HCT116 (cell line): Measurements from ENCODE around the gene PCGF5. TPM values are rescaled to one million over a fixed set of nuclear protein-coding genes. Genes with fewer than 3 reads are reported as not detected.

Experiments used
- ATAC-seq: fragments of 200-7000 bp; cut with Tn5 transposase; 2 replicates; pipeline ENCODE4 v1.9.1; 2020; ENCODE audit warnings: mild to moderate bottlenecking, moderate library complexity
- BruUV-seq: library from RNA; stranded (reverse); fragments of 400-500 nt; replicated peaks from 2 replicates; lab custom pipeline; 2021; lab: Mats Ljungman, UMichigan
- CTCF ChIA-PET: fragments of 300-600 bp; sonication (Branson Sonifier 250); formaldehyde crosslinking; loops from one replicate; lab custom pipeline; 2021; ENCODE audit warnings: antibody characterized with exemption; lab: Charles Lee
- POLR2A ChIA-PET: fragments of 300-600, 350-600 bp; sonication (Branson Sonifier 250); formaldehyde crosslinking; loops from one replicate; lab custom pipeline; 2021; ENCODE audit warnings: antibody characterized with exemption; lab: Charles Lee
- RAD21 ChIA-PET, 2 experiments: fragments of 300-600 bp; sonication (Branson Sonifier 250); formaldehyde crosslinking; loops; one replicate each; lab custom pipeline; 2023; ENCODE audit warnings: low total read pairs in 2 of 2; ENCODE audit not compliant: uncharacterized antibody in 2 of 2, unreplicated experiment in 2 of 2, low non-redundant PET in 1 of 2; lab: Charles Lee
- DNase-seq: peaks from one replicate; pipeline ENCODE4 v3.0.0-alpha.2; 2010; ENCODE audit warnings: low read depth, low spot score
- H2AFZ ChIP-seq: fragments of 200-600 bp; shearing (Covaris generic), sonication (generic); 2 replicates; pipeline ENCODE4 v1.6.1; 2017; ENCODE audit warnings: low read depth, mixed run types, mixed read lengths, antibody characterized with exemption, low read length; ENCODE audit not compliant: poor library complexity, severe bottlenecking
- H3K27ac ChIP-seq: 2 replicates; pipeline ENCODE4 v1.5.1; 2012; ENCODE audit warnings: low read depth, low read length
- H3K27me3 ChIP-seq: fragments of 200-600 bp; sonication (generic); 2 replicates; pipeline ENCODE4 v1.6.1; 2016; ENCODE audit warnings: mixed run types, low read length, mixed read lengths; ENCODE audit not compliant: insufficient read depth
- H3K36me3 ChIP-seq, 2 experiments: fragments of 200-500 bp in 1 of 2; fragments of 200-600 bp in 1 of 2; sonication (Bioruptor generic) in 1 of 2; sonication (generic) in 1 of 2; 2 replicates each; pipeline versions ENCODE4 v1.5.1 to v1.6.1; 2014 to 2016; ENCODE audit warnings: low read length in 2 of 2, inconsistent platforms in 1 of 2, mixed read lengths in 1 of 2, mixed run types in 1 of 2; ENCODE audit not compliant: insufficient read depth in 2 of 2, control insufficient read depth in 1 of 2
- H3K4me1 ChIP-seq, 2 experiments: fragments of 200-600 bp in 1 of 2; sonication (generic) in 1 of 2; 2 replicates each; pipeline versions ENCODE4 v1.5.1 to v1.6.1; 2012 to 2017; ENCODE audit warnings: low read length in 2 of 2, inconsistent platforms in 1 of 2, mild to moderate bottlenecking in 1 of 2, mixed read lengths in 1 of 2, mixed run types in 1 of 2, moderate library complexity in 1 of 2; ENCODE audit not compliant: insufficient read depth in 2 of 2, control insufficient read depth in 1 of 2
- H3K4me2 ChIP-seq: fragments of 200-600 bp; sonication (generic); 2 replicates; pipeline ENCODE4 v1.6.1; 2017; ENCODE audit warnings: mixed run types, low read length, mixed read lengths
- H3K4me3 ChIP-seq, 2 experiments: fragments of 200-600 bp in 1 of 2; sonication (generic) in 1 of 2; replicated peaks in 1 of 2; 2 replicates each; pipeline ENCODE4 v1.5.1; 2011 to 2016; ENCODE audit warnings: low read length in 2 of 2, control low read depth in 1 of 2, low read depth in 1 of 2, mild to moderate bottlenecking in 1 of 2, mixed read lengths in 1 of 2, mixed run types in 1 of 2
- H3K79me2 ChIP-seq: fragments of 200-600 bp; sonication (generic); 2 replicates; pipeline ENCODE4 v1.6.1; 2017; ENCODE audit warnings: mild to moderate bottlenecking, mixed run types, low read length, moderate library complexity, mixed read lengths; ENCODE audit not compliant: insufficient read depth
- H3K9ac ChIP-seq: fragments of 200-600 bp; sonication (generic); 2 replicates; pipeline ENCODE4 v1.6.1; 2016; ENCODE audit warnings: low read length, mixed read lengths
- H3K9me2 ChIP-seq: fragments of 200-600 bp; sonication (generic), shearing (Covaris generic); 2 replicates; pipeline ENCODE4 v1.6.1; 2017; ENCODE audit warnings: mixed run types, mild to moderate bottlenecking, moderate library complexity; ENCODE audit not compliant: insufficient read depth
- H3K9me3 ChIP-seq, 2 experiments: fragments of 200-500 bp in 1 of 2; fragments of 200-600 bp in 1 of 2; sonication (Bioruptor generic) in 1 of 2; sonication (generic) in 1 of 2; 2 replicates each; pipeline ENCODE4 v1.6.1; 2014 to 2017; ENCODE audit warnings: low read length in 2 of 2, mixed read lengths in 2 of 2, inconsistent platforms in 1 of 2, low read depth in 1 of 2, mild to moderate bottlenecking in 1 of 2, mixed run types in 1 of 2, moderate library complexity in 1 of 2; ENCODE audit not compliant: control insufficient read depth in 1 of 2, insufficient read depth in 1 of 2
- H4K20me1 ChIP-seq: fragments of 200-600 bp; sonication (generic), shearing (Covaris generic); 2 replicates; pipeline ENCODE4 v1.6.1; 2017; ENCODE audit warnings: mixed run types, mild to moderate bottlenecking, moderate library complexity; ENCODE audit not compliant: insufficient read depth
- CBX3 ChIP-seq: IDR thresholded peaks from 2 replicates; pipeline ENCODE4 v1.6.1; 2012; ENCODE audit warnings: low read depth
- CEBPB ChIP-seq: IDR thresholded peaks from 2 replicates; pipeline ENCODE4 v1.6.1; 2012; ENCODE audit warnings: low read depth
- EGR1 ChIP-seq: IDR thresholded peaks from 2 replicates; pipeline ENCODE4 v1.6.1; 2012; ENCODE audit warnings: low read depth
- EZH2 ChIP-seq: fragments of 200-600 bp; sonication (generic); IDR thresholded peaks from 2 replicates; pipeline ENCODE4 v1.6.1; 2017; ENCODE audit warnings: antibody characterized with exemption, mixed run types
- POLR2A ChIP-seq: IDR thresholded peaks from 2 replicates; pipeline ENCODE4 v1.7.0; 2011; ENCODE audit warnings: borderline replicate concordance; ENCODE audit not compliant: insufficient read depth, insufficient read length; ENCODE audit errors: extremely low read depth
- POLR2AphosphoS5 ChIP-seq: IDR thresholded peaks from 2 replicates; pipeline ENCODE4 v1.6.1; 2011; ENCODE audit warnings: mild to moderate bottlenecking, low read depth, low read length, moderate library complexity
- SIN3A ChIP-seq: IDR thresholded peaks from 2 replicates; pipeline ENCODE4 v1.6.1; 2012; ENCODE audit warnings: low read depth
- SP1 ChIP-seq: IDR thresholded peaks from 2 replicates; pipeline ENCODE4 v1.6.1; 2012; ENCODE audit warnings: low read depth
- SRF ChIP-seq: IDR thresholded peaks from 2 replicates; pipeline ENCODE4 v1.6.1; 2012; ENCODE audit warnings: low read depth
- TCF7L2 ChIP-seq: IDR thresholded peaks from 2 replicates; pipeline ENCODE4 v1.7.0; 2011; ENCODE audit warnings: borderline replicate concordance, inconsistent platforms; ENCODE audit not compliant: insufficient read depth, insufficient read length; ENCODE audit errors: extremely low read depth
- ZFX ChIP-seq: fragments of 450-650 bp; IDR thresholded peaks from 2 replicates; pipeline ENCODE4 v1.6.1; 2017
- ZNF274 ChIP-seq: fragments of 200-500 bp; sonication (Bioruptor generic); IDR thresholded peaks from 2 replicates; pipeline ENCODE4 v1.6.1; 2014; ENCODE audit warnings: mild to moderate bottlenecking, low read depth, low read length, inconsistent platforms
- intact Hi-C: fragments of 100-400 bp; cut with micrococcal nuclease; formaldehyde crosslinking; loops from 2 replicates; pipeline ENCODE4 v1.10.0; 2022
- total RNA-seq: library from RNA; stranded (reverse); gene quantifications from one replicate; pipeline ENCODE4 v1.2.1, GENCODE V29; 2021; ENCODE audit not compliant: unreplicated experiment
- TF ChIP-seq, protein P1 (sequence below): IDR thresholded peaks from 2 replicates; pipeline ENCODE4 v1.6.1; 2011; ENCODE audit warnings: mild to moderate bottlenecking, low read length, moderate library complexity; ENCODE audit not compliant: insufficient replicate concordance; ENCODE audit errors: extremely low read depth
- TF ChIP-seq, protein P2 (sequence below): IDR thresholded peaks from 2 replicates; pipeline ENCODE4 v1.6.1; 2012
- TF ChIP-seq, protein P3 (sequence below): IDR thresholded peaks from 2 replicates; pipeline ENCODE4 v1.6.1; 2012; ENCODE audit warnings: low read depth
- TF ChIP-seq, protein P4 (sequence below): IDR thresholded peaks from 2 replicates; pipeline ENCODE4 v1.6.1; 2012
- TF ChIP-seq, protein P5 (sequence below), 3 experiments: fragments of 200-600 bp in 1 of 3; sonication (generic) in 1 of 3; IDR thresholded peaks in 2 of 3; conservative IDR thresholded peaks in 1 of 3; 2 replicates each; pipeline ENCODE4 v1.5.1; 2012 to 2017; ENCODE audit warnings: low read depth in 2 of 3, low read length in 2 of 3, antibody characterized with exemption in 1 of 3, borderline replicate concordance in 1 of 3, control low read depth in 1 of 3, mild to moderate bottlenecking in 1 of 3, mixed read lengths in 1 of 3, mixed run types in 1 of 3, moderate library complexity in 1 of 3; ENCODE audit not compliant: insufficient read depth in 1 of 3

Gene PCGF5
- total RNA-seq, 1 experiment from 2014 or later = 27.5 TPM

DNA sequence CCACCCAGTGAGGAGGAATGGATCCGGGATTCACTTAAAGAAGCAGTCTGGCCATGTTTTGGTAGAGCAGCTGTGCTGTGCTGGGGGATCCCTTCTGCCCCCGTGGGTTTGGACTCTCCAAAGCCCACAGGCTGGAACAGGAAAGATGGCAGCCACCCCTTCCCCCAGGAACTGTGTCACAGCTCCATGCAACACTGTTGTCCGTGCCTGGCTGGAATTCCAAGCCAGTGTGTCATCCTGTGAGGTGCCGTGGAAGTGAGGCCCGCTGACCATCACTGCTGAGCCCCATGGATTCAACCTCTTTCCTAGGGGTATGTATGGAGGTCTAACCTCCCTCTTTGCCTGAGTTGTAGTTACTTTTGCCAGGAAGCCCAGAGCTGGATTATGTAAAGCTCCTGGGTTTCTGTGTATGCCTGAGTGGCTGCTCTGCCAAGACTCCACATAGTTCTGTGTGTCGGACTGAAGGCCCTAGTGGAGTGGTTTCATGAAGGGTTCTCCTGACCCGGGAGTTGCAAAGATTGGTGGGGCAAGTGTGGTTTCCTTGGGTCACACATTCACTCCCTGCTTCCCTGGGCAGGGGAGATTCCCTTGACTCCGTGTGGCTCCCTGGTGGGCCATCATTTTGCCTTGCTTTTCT, 35.1 kb upstream of the PCGF5 start (continued):
- TF ChIP-seq ZFX (no peak), SP1 (no peak)
- TF ChIP-seq, protein P1, sequence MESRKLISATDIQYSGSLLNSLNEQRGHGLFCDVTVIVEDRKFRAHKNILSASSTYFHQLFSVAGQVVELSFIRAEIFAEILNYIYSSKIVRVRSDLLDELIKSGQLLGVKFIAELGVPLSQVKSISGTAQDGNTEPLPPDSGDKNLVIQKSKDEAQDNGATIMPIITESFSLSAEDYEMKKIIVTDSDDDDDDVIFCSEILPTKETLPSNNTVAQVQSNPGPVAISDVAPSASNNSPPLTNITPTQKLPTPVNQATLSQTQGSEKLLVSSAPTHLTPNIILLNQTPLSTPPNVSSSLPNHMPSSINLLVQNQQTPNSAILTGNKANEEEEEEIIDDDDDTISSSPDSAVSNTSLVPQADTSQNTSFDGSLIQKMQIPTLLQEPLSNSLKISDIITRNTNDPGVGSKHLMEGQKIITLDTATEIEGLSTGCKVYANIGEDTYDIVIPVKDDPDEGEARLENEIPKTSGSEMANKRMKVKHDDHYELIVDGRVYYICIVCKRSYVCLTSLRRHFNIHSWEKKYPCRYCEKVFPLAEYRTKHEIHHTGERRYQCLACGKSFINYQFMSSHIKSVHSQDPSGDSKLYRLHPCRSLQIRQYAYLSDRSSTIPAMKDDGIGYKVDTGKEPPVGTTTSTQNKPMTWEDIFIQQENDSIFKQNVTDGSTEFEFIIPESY = no peak
- TF ChIP-seq, protein P2, sequence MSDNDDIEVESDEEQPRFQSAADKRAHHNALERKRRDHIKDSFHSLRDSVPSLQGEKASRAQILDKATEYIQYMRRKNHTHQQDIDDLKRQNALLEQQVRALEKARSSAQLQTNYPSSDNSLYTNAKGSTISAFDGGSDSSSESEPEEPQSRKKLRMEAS = no peak
- TF ChIP-seq, protein P3, sequence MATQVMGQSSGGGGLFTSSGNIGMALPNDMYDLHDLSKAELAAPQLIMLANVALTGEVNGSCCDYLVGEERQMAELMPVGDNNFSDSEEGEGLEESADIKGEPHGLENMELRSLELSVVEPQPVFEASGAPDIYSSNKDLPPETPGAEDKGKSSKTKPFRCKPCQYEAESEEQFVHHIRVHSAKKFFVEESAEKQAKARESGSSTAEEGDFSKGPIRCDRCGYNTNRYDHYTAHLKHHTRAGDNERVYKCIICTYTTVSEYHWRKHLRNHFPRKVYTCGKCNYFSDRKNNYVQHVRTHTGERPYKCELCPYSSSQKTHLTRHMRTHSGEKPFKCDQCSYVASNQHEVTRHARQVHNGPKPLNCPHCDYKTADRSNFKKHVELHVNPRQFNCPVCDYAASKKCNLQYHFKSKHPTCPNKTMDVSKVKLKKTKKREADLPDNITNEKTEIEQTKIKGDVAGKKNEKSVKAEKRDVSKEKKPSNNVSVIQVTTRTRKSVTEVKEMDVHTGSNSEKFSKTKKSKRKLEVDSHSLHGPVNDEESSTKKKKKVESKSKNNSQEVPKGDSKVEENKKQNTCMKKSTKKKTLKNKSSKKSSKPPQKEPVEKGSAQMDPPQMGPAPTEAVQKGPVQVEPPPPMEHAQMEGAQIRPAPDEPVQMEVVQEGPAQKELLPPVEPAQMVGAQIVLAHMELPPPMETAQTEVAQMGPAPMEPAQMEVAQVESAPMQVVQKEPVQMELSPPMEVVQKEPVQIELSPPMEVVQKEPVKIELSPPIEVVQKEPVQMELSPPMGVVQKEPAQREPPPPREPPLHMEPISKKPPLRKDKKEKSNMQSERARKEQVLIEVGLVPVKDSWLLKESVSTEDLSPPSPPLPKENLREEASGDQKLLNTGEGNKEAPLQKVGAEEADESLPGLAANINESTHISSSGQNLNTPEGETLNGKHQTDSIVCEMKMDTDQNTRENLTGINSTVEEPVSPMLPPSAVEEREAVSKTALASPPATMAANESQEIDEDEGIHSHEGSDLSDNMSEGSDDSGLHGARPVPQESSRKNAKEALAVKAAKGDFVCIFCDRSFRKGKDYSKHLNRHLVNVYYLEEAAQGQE = no peak
- TF ChIP-seq, protein P4, sequence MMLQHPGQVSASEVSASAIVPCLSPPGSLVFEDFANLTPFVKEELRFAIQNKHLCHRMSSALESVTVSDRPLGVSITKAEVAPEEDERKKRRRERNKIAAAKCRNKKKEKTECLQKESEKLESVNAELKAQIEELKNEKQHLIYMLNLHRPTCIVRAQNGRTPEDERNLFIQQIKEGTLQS = no peak

DNA sequence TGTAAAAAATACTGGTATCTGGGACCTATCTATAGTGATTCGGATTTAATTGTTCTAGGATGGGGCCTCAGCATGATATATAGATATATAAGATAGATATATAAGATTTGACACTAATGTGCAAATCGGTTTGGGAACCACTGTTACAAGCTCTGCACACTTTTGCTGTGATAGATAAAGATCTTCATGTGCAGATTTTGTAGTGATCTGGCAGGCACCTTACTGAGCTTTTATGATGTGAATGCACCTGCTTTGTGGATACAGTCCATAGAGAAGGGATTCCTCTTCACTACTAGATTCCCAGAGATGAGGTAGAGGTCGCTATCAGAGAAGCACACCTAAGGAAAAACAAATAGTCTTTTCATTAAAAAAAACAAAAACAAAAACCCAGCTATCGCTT, 33.3 kb upstream of the PCGF5 start:
- peaks cover 6 to 16% of the 10 kb centered on the region in 2 experiments for H3K4me1 ChIP-seq
- H3K9me3 ChIP-seq = no peaks in the 10 kb centered on the region
- no peak overlapping the region for H2AFZ ChIP-seq
- H3K36me3 ChIP-seq = no peaks in the 10 kb centered on the region
- no peaks in the 10 kb centered on the region for H3K27me3 ChIP-seq
- no peak overlapping the region for H3K27ac ChIP-seq
- no peaks in the 10 kb centered on the region for H3K9me2 ChIP-seq
- TF ChIP-seq SIN3A = no peak
- TF ChIP-seq SP1 = no peak
- TF ChIP-seq EZH2 = no peak
- no peak for TF ChIP-seq TCF7L2
- TF ChIP-seq SRF = no peak
- TF ChIP-seq CEBPB = no peak
- TF ChIP-seq EGR1 = no peak
- TF ChIP-seq, protein P2 = no peak
- no peak for TF ChIP-seq POLR2AphosphoS5
- TF ChIP-seq POLR2A = no peak
- no peak for TF ChIP-seq CBX3
- TF ChIP-seq ZNF274 = no peak
- TF ChIP-seq, protein P5, sequence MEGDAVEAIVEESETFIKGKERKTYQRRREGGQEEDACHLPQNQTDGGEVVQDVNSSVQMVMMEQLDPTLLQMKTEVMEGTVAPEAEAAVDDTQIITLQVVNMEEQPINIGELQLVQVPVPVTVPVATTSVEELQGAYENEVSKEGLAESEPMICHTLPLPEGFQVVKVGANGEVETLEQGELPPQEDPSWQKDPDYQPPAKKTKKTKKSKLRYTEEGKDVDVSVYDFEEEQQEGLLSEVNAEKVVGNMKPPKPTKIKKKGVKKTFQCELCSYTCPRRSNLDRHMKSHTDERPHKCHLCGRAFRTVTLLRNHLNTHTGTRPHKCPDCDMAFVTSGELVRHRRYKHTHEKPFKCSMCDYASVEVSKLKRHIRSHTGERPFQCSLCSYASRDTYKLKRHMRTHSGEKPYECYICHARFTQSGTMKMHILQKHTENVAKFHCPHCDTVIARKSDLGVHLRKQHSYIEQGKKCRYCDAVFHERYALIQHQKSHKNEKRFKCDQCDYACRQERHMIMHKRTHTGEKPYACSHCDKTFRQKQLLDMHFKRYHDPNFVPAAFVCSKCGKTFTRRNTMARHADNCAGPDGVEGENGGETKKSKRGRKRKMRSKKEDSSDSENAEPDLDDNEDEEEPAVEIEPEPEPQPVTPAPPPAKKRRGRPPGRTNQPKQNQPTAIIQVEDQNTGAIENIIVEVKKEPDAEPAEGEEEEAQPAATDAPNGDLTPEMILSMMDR (IDR thresholded peaks at IDR 0.05 in 2 of 3, conservative IDR thresholded peaks at IDR 0.05 in 1 of 3; ENCODE audit: borderline replicate concordance in 1 of 3, insufficient read depth in 1 of 3, low read depth in 2 of 3, low read length in 2 of 3) = no peak
- ATAC-seq (no peak), DNase-seq (no peak)
- H3K4me3 ChIP-seq = no peak overlapping the region
- POLR2A ChIA-PET = no interaction called here
- CTCF ChIA-PET = no interaction called here
- no TSS peak for BruUV-seq
- H3K9ac ChIP-seq = no peak overlapping the region
- RAD21 ChIA-PET = no interaction called here
- peaks cover 10% of the 10 kb centered on the region for H3K79me2 ChIP-seq
- H4K20me1 ChIP-seq = no peaks in the 10 kb centered on the region
- H3K4me2 ChIP-seq = no peak overlapping the region
- intact Hi-C loops = no loop called here
